HepG2 (cell line): ENCODE measurements around the gene CLCA4. TPM values are rescaled to one million over a fixed set of nuclear protein-coding genes. Genes with fewer than 3 reads are reported as not detected.

Experiments used
- ATAC-seq: fragments of 200-7000 bp; cut with Tn5 transposase; 3 replicates; pipeline ENCODE4 v1.9.1; 2020; ENCODE audit warnings: mild to moderate bottlenecking, moderate library complexity
- Bru-seq: library from RNA; stranded (reverse); fragments of 400-500 nt; gene quantifications from one replicate; lab custom pipeline; 2021; lab: Mats Ljungman, UMichigan
- BruChase-seq, 2 experiments: library from RNA; stranded (reverse); fragments of 400-500 nt; gene quantifications; one replicate each; lab custom pipeline; 2021; lab: Mats Ljungman, UMichigan
- BruUV-seq: library from RNA; stranded (reverse); fragments of 400-500 nt; replicated peaks from 2 replicates; lab custom pipeline; 2021; lab: Mats Ljungman, UMichigan
- CTCF ChIA-PET: fragments of 300-600 bp; formaldehyde crosslinking; extraction: SDS; loops from one replicate; lab custom pipeline; 2021; ENCODE audit warnings: low total read pairs, inconsistent platforms, low intra/inter-chr PET ratio; lab: Yijun Ruan, JAX
- POLR2A ChIA-PET: fragments of 350-600 bp; sonication (Branson Sonifier 250); formaldehyde crosslinking; loops from one replicate; lab custom pipeline; 2020; ENCODE audit warnings: antibody characterized with exemption, inconsistent platforms; lab: Yijun Ruan, JAX
- DNase-seq: peaks from one replicate; pipeline ENCODE4 v3.0.0-alpha.2; 2015; ENCODE audit warnings: low spot score
- FAIRE-seq: peaks from 3 replicates; lab custom pipeline; 2011; peaks lifted over from hg19 to GRCh38; lab: Jason Lieb, UNC
- H2AFZ ChIP-seq: one replicate; pipeline ENCODE4 v1.6.1; 2011; ENCODE audit warnings: low read length, inconsistent platforms
- H3K27ac ChIP-seq: fragments of 300-600 bp; 3 replicates; pipeline ENCODE4 v1.8.0; 2011; ENCODE audit warnings: mixed run types, mild to moderate bottlenecking, mixed read lengths, low read length, inconsistent platforms; ENCODE audit not compliant: insufficient read depth; ENCODE audit errors: extremely low read length
- H3K27me3 ChIP-seq, 2 experiments: fragments of 200-600 bp in 1 of 2; 2 replicates in 1 of 2; 3 replicates in 1 of 2; pipeline versions ENCODE4 v1.6.0 to v1.8.0; 2011; ENCODE audit warnings: low read length in 2 of 2, mild to moderate bottlenecking in 2 of 2, moderate library complexity in 2 of 2, inconsistent platforms in 1 of 2; ENCODE audit not compliant: insufficient read depth in 2 of 2, control insufficient read depth in 1 of 2
- H3K36me3 ChIP-seq, 2 experiments: fragments of 200-600 bp in 1 of 2; replicated peaks in 1 of 2; 2 replicates in 1 of 2; 3 replicates in 1 of 2; pipeline versions ENCODE4 v1.5.1 to v1.8.0; 2011; ENCODE audit warnings: low read length in 2 of 2, inconsistent platforms in 1 of 2; ENCODE audit not compliant: insufficient read depth in 2 of 2, control insufficient read depth in 1 of 2
- H3K4me1 ChIP-seq: 2 replicates; pipeline ENCODE4 v1.5.1; 2012; ENCODE audit warnings: low read length, inconsistent platforms; ENCODE audit not compliant: insufficient read depth
- H3K4me2 ChIP-seq: 2 replicates; pipeline ENCODE4 v1.6.0; 2011; ENCODE audit warnings: low read depth, low read length, inconsistent platforms
- H3K4me3 ChIP-seq, 3 experiments: fragments of 200-600 bp in 1 of 3; sonication (generic), shearing (Covaris generic) in 1 of 3; replicated peaks in 1 of 3; 2 replicates each; pipeline ENCODE4 v1.5.1; 2011 to 2016; ENCODE audit warnings: low read length in 3 of 3, inconsistent platforms in 2 of 3, low read depth in 2 of 3, mild to moderate bottlenecking in 2 of 3, control low read depth in 1 of 3, mixed read lengths in 1 of 3; ENCODE audit not compliant: insufficient read depth in 1 of 3
- H3K79me2 ChIP-seq: one replicate; pipeline ENCODE4 v1.6.1; 2011; ENCODE audit warnings: low read length, inconsistent platforms; ENCODE audit not compliant: insufficient read depth
- H3K9ac ChIP-seq: 2 replicates; pipeline ENCODE4 v1.6.0; 2011; ENCODE audit warnings: mild to moderate bottlenecking, low read depth, low read length, inconsistent platforms; ENCODE audit not compliant: insufficient read depth
- H3K9me3 ChIP-seq: 2 replicates; pipeline ENCODE4 v1.5.1; 2012; ENCODE audit warnings: mild to moderate bottlenecking, low read length
- H4K20me1 ChIP-seq: 2 replicates; pipeline ENCODE4 v1.6.0; 2011; ENCODE audit warnings: inconsistent platforms, mild to moderate bottlenecking, low read length, moderate library complexity; ENCODE audit not compliant: insufficient read depth
- HNRNPK ChIP-seq: fragments of 200-400 bp; formaldehyde crosslinking; IDR thresholded peaks from 2 replicates; pipeline ENCODE4 v1.6.1; 2018; ENCODE audit warnings: low read length, low read depth, moderate library complexity, mild to moderate bottlenecking; ENCODE audit not compliant: poor library complexity, severe bottlenecking
- IKZF4 ChIP-seq: sonication (generic); formaldehyde crosslinking; IDR thresholded peaks from 2 replicates; pipeline ENCODE4 v1.5.1; 2020; ENCODE audit warnings: borderline replicate concordance, mild to moderate bottlenecking, low read depth, missing genetic modification reagents; ENCODE audit errors: not compliant biosample characterization
- POLR2AphosphoS5 ChIP-seq: IDR thresholded peaks from 2 replicates; pipeline ENCODE4 v1.6.1; 2012; ENCODE audit warnings: low read depth, low read length
- ZFX ChIP-seq: sonication (generic); formaldehyde crosslinking; IDR thresholded peaks from 2 replicates; pipeline ENCODE4 v1.4.0; 2020; ENCODE audit warnings: mild to moderate bottlenecking, low read depth, missing genetic modification reagents, moderate library complexity
- ZFYVE20 ChIP-seq: sonication (generic); formaldehyde crosslinking; IDR thresholded peaks from 2 replicates; pipeline ENCODE4 v1.8.0; 2023; ENCODE audit warnings: low read depth, mild to moderate bottlenecking, moderate library complexity, missing genetic modification reagents, borderline replicate concordance
- ZSCAN22 ChIP-seq: sonication (generic); formaldehyde crosslinking; IDR thresholded peaks from 2 replicates; pipeline ENCODE4 v1.4.0; 2020; ENCODE audit warnings: mild to moderate bottlenecking, missing genetic modification reagents
- ZSCAN9 ChIP-seq: IDR thresholded peaks from 2 replicates; pipeline ENCODE4 v1.6.1; 2016; ENCODE audit warnings: borderline replicate concordance
- WGBS: methylation state at CpG from one replicate; pipeline ENCODE4 v1.1.6; 2017; ENCODE audit warnings: low lambda C conversion rate; 5-methylcytosine and 5-hydroxymethylcytosine counted together
- in situ Hi-C: cut with HindIII; loops from 2 replicates; pipeline ENCODE4 v1.10.0; 2017; ENCODE audit warnings: low pct_unique_long_range_greater_than_20kb; ENCODE audit not compliant: extremely low pct_ligation_motif_present
- intact Hi-C: fragments of 100-400 bp; cut with micrococcal nuclease; formaldehyde crosslinking; loops from one replicate; pipeline ENCODE4 v1.10.0; 2022; ENCODE audit not compliant: unreplicated experiment
- long read RNA-seq, 2 experiments: library from RNA in 1 of 2; library from polyadenylated mRNA in 1 of 2; stranded (forward) in 1 of 2; unstranded in 1 of 2; transcript quantifications; one replicate each; pipeline ENCODE4 v2.0.0, GENCODE V29; 2019 to 2022
- polyA minus RNA-seq, 3 experiments: library from RNA; depleted of rRNA, polyadenylated mRNA; stranded (reverse); fragments of >200 nt; gene quantifications; 2 replicates each; pipeline ENCODE4 v1.2.3, GENCODE V29; 2011; ENCODE audit warnings: low replicate concordance in 1 of 3
- polyA plus RNA-seq, 8 experiments: library from polyadenylated mRNA; depleted of rRNA in 3 of 8; stranded (reverse) in 7 of 8; unstranded in 1 of 8; fragments of >200 nt; fragmentation: Illumina TruSeq in 4 of 8; extraction: Trizol in 4 of 8; gene quantifications; 2 replicates each; pipeline versions ENCODE4 v1.2.1 to v1.2.3, GENCODE V29; 2011 to 2016; ENCODE audit warnings: low read depth in 4 of 8, missing spikeins in 1 of 8, mixed read lengths in 1 of 8; ENCODE audit not compliant: insufficient read depth in 1 of 8
- total RNA-seq, 5 experiments: library from RNA; depleted of rRNA; stranded (reverse); fragments of >200 nt; fragmentation: Illumina TruSeq; extraction: Trizol; gene quantifications; 2 replicates each; pipeline ENCODE4 v1.2.3, GENCODE V29; 2016; ENCODE audit warnings: low read depth in 1 of 5

CLCA4 gene
- total RNA-seq (2016; rRNA removed; fragmentation: Illumina TruSeq; extraction: Trizol): not detected in 2 replicates
- not detected in 2 replicates for total RNA-seq (2016; cell fraction: cytosol; rRNA removed; fragmentation: Illumina TruSeq; extraction: Trizol; ENCODE audit: low read depth)
- total RNA-seq (2016; cell fraction: insoluble cytoplasmic fraction; rRNA removed; fragmentation: Illumina TruSeq; extraction: Trizol): not detected in 2 replicates
- total RNA-seq (2016; cell fraction: membrane; rRNA removed; fragmentation: Illumina TruSeq; extraction: Trizol): not detected in 2 replicates
- total RNA-seq (2016; cell fraction: nucleus; rRNA removed; fragmentation: Illumina TruSeq; extraction: Trizol): not detected in 2 replicates
- not detected in 2 replicates for polyA plus RNA-seq (2011; rRNA removed)
- polyA plus RNA-seq (2011; cell fraction: cytosol; rRNA removed): not detected in 2 replicates
- not detected in 2 replicates for polyA plus RNA-seq (2011; cell fraction: nucleus; rRNA removed)
- not detected in 2 replicates for polyA plus RNA-seq (2012)
- polyA plus RNA-seq (2016; cell fraction: cytosol; fragmentation: Illumina TruSeq; extraction: Trizol; ENCODE audit: low read depth): not detected in 2 replicates
- polyA plus RNA-seq (2016; cell fraction: insoluble cytoplasmic fraction; fragmentation: Illumina TruSeq; extraction: Trizol; ENCODE audit: low read depth): not detected in 2 replicates
- polyA plus RNA-seq (2016; cell fraction: membrane; fragmentation: Illumina TruSeq; extraction: Trizol; ENCODE audit: low read depth): not detected in 2 replicates
- polyA plus RNA-seq (2016; cell fraction: nucleus; fragmentation: Illumina TruSeq; extraction: Trizol; ENCODE audit: insufficient read depth, low read depth): not detected in 2 replicates
- not detected in 2 replicates for polyA minus RNA-seq (2011; rRNA and poly(A)+ RNA removed; ENCODE audit: low replicate concordance)
- polyA minus RNA-seq (2011; cell fraction: cytosol; rRNA and poly(A)+ RNA removed): not detected in 2 replicates
- polyA minus RNA-seq (2011; cell fraction: nucleus; rRNA and poly(A)+ RNA removed): not detected in 2 replicates
- not detected for Bru-seq, nascent RNA
- BruChase-seq, experiment 1, labeled RNA remaining after a 6-hour chase: not detected
- not detected for BruChase-seq, experiment 2, labeled RNA remaining after a 2-hour chase
- long read RNA-seq, experiment 1: 0 reads
- long read RNA-seq, experiment 2: 0 reads

DNA sequence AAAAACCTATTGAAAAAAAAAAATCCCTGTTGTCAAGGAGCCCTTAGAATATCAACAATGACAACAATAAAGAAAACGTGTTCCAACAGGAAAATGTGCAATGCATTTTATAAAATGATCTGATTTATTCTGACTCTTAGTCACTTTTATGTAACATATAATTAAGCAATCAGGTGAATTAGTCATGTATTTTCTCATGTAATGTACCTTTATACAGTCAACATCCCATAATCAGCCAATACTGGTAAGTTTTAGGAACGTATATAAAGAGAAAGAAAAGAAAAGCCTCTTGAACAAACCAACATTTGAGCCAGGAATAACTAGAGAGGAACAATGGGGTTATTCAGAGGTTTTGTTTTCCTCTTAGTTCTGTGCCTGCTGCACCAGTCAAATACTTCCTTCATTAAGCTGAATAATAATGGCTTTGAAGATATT lies at the start of gene CLCA4:
Gene CLCA4, plus strand, starts transcription at position 292 of the 435 bp plus-strand sequence. Its CDS starts 42 bp downstream, at position 334.
- Histone ChIP-seq H3K4me3 (no peak within 1 kb of the TSS), H3K4me1 (no peaks in the 10 kb centered on the region), H3K27ac (no peak within 1 kb of the TSS), H3K36me3 (no peaks in the 10 kb centered on the region), H3K79me2 (no peaks in the 10 kb centered on the region), H3K27me3 (peaks cover 0 to 3% of the 10 kb centered on the region in 2 experiments; a peak in 2 of 5 replicates), H2AFZ (no peak within 1 kb of the TSS), H3K4me2 (no peak within 1 kb of the TSS), H3K9me3 (no peaks in the 10 kb centered on the region), H4K20me1 (no peaks in the 10 kb centered on the region), H3K9ac (no peak within 1 kb of the TSS)
- ChIA-PET POLR2A (no interaction called here), CTCF (no interaction called here)
- intact Hi-C loops: no loop called here
- DNase-seq (no peak), ATAC-seq (no peak), FAIRE-seq (no peak)
- 1% methylated on average over 2 of the region's 2 CpGs for WGBS
- in situ Hi-C loops: no loop called here
- BruUV-seq: no TSS peak
- no peak for TF ChIP-seq IKZF4 (CRISPR knock-in tag)
- TF ChIP-seq ZFX (CRISPR knock-in tag): no peak
- no peak for TF ChIP-seq POLR2AphosphoS5
- TF ChIP-seq ZFYVE20: no peak
- TF ChIP-seq ZSCAN22 (CRISPR knock-in tag): no peak
- TF ChIP-seq ZSCAN9 (CRISPR knock-in tag): no peak
- TF ChIP-seq HNRNPK: no peak
